Glutamatergic neuron (in vitro differentiated cells): ENCODE measurements around the gene SYTL2. TPM values are rescaled to one million over a fixed set of nuclear protein-coding genes. Genes with fewer than 3 reads are reported as not detected.

Source experiments
- DNase-seq: peaks from one replicate; pipeline ENCODE4 v3.0.0; 2022
- H3K27ac Mint-ChIP-seq: one replicate; pipeline ENCODE4 v1.8.0; 2020; ENCODE audit warnings: mild to moderate bottlenecking, mixed read lengths, inconsistent platforms; ENCODE audit not compliant: unreplicated experiment
- H3K27me3 Mint-ChIP-seq: one replicate; pipeline ENCODE4 v1.8.0; 2020; ENCODE audit warnings: mild to moderate bottlenecking, moderate library complexity, mixed read lengths, inconsistent platforms; ENCODE audit not compliant: unreplicated experiment
- H3K36me3 Mint-ChIP-seq: one replicate; pipeline ENCODE4 v1.8.0; 2020; ENCODE audit warnings: mild to moderate bottlenecking, mixed read lengths, inconsistent platforms; ENCODE audit not compliant: unreplicated experiment
- H3K4me1 Mint-ChIP-seq: one replicate; pipeline ENCODE4 v1.8.0; 2020; ENCODE audit warnings: mild to moderate bottlenecking, low read depth, mixed read lengths, inconsistent platforms; ENCODE audit not compliant: unreplicated experiment
- H3K4me3 Mint-ChIP-seq: one replicate; pipeline ENCODE4 v1.8.0; 2020; ENCODE audit warnings: mild to moderate bottlenecking, mixed read lengths, inconsistent platforms; ENCODE audit not compliant: unreplicated experiment
- H3K9me3 Mint-ChIP-seq: one replicate; pipeline ENCODE4 v1.8.0; 2020; ENCODE audit warnings: mild to moderate bottlenecking, moderate library complexity, mixed read lengths, inconsistent platforms; ENCODE audit not compliant: unreplicated experiment
- total RNA-seq: library from RNA; stranded (reverse); fragmentation: NEBNext Ultra II Directional; extraction: Animal tissue kit (Norgen Biotek cat#: 25700); gene quantifications from one replicate; pipeline ENCODE4 v1.2.1, GENCODE V29; 2021; ENCODE audit not compliant: unreplicated experiment
- TF ChIP-seq, protein P1 (sequence below): fragments of 200-600 bp; sonication (generic); IDR thresholded peaks from one replicate; pipeline ENCODE4 v1.5.0; 2021; ENCODE audit not compliant: partially characterized antibody, unreplicated experiment

Gene SYTL2
- total RNA-seq, 1 donor from 2014 or later: 4.0 TPM

DNA sequence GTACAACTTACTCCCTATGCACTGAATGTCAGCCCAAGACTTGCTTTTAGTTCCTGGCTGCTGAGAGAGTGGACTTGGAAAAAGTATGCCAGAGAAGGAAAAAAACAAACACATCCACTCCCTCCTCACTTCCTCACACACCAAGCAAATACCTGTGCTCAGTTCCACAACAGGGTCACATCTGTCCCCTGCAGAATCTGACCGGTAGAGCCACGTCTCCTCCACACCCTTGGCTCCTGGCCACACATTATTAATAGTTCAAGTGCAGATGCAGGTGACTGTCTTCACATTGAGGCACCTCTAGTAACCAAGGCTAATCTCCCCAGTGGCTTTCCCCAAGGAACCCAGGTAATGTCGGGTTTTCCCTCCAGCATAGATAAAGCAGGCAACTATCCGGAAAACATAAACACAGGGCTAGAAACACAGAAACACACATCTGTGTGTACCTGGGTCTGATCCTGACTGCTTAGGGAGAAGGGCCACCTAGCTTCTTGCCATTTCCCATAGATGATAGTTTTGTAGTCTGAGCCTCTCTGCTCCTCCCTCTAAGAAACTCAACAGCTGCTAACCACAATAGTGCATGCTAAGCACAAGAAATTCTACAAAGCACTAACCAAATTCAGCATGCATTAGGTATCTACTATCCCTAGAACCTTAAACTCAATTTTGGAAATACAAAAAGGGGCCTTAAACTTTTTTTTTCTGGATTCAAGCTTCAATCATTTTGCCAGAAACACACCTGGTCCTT lies 10.2 kb downstream of the SYTL2 start:
- TF ChIP-seq, protein P1, sequence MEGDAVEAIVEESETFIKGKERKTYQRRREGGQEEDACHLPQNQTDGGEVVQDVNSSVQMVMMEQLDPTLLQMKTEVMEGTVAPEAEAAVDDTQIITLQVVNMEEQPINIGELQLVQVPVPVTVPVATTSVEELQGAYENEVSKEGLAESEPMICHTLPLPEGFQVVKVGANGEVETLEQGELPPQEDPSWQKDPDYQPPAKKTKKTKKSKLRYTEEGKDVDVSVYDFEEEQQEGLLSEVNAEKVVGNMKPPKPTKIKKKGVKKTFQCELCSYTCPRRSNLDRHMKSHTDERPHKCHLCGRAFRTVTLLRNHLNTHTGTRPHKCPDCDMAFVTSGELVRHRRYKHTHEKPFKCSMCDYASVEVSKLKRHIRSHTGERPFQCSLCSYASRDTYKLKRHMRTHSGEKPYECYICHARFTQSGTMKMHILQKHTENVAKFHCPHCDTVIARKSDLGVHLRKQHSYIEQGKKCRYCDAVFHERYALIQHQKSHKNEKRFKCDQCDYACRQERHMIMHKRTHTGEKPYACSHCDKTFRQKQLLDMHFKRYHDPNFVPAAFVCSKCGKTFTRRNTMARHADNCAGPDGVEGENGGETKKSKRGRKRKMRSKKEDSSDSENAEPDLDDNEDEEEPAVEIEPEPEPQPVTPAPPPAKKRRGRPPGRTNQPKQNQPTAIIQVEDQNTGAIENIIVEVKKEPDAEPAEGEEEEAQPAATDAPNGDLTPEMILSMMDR: no peak
- Mint-ChIP-seq H3K27me3 (peaks cover 2% of the 10 kb centered on the region), H3K27ac (no peak overlapping the region), H3K36me3 (no peaks in the 10 kb centered on the region), H3K9me3 (no peaks in the 10 kb centered on the region), H3K4me1 (no peaks in the 10 kb centered on the region), H3K4me3 (no peak overlapping the region)
- DNase-seq: no peak

- no peak for DNase-seq
- H3K4me3 Mint-ChIP-seq: no peak overlapping the region
- H3K27ac Mint-ChIP-seq: no peak overlapping the region
- peaks cover 2% of the 10 kb centered on the region for H3K27me3 Mint-ChIP-seq
- H3K9me3 Mint-ChIP-seq: peaks cover 1% of the 10 kb centered on the region
- no peaks in the 10 kb centered on the region for H3K36me3 Mint-ChIP-seq
- TF ChIP-seq, protein P1: no peak
- H3K4me1 Mint-ChIP-seq: no peaks in the 10 kb centered on the region
Observed at GRCh38 chr11:85799142-85799541, 11.8 kb downstream of the SYTL2 start.

DNA sequence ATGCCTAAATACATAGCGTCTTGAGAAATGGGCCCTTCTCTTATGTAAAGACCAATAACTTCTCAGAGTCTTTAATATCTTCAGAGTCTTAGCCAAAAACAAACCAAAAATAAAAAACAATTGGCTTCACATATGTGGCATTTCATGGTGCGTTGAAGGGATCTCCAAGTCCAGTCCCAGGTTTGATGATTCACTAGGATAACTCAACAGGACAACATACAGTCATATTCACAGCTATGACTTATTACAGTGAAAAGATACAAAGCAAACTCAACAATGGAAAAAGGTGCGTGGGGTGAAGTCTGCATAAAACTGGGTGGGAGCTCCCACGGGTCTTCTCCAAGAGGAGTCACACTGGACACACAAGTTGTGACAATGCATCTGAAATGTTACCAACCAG lies 12.6 kb downstream of the SYTL2 start:
- DNase-seq: no peak
- Mint-ChIP-seq H3K4me3 (no peak overlapping the region), H3K27me3 (peaks cover 2% of the 10 kb centered on the region), H3K36me3 (no peaks in the 10 kb centered on the region), H3K27ac (no peak overlapping the region), H3K4me1 (no peaks in the 10 kb centered on the region), H3K9me3 (peaks cover 1% of the 10 kb centered on the region)
- TF ChIP-seq, protein P1: no peak

DNA sequence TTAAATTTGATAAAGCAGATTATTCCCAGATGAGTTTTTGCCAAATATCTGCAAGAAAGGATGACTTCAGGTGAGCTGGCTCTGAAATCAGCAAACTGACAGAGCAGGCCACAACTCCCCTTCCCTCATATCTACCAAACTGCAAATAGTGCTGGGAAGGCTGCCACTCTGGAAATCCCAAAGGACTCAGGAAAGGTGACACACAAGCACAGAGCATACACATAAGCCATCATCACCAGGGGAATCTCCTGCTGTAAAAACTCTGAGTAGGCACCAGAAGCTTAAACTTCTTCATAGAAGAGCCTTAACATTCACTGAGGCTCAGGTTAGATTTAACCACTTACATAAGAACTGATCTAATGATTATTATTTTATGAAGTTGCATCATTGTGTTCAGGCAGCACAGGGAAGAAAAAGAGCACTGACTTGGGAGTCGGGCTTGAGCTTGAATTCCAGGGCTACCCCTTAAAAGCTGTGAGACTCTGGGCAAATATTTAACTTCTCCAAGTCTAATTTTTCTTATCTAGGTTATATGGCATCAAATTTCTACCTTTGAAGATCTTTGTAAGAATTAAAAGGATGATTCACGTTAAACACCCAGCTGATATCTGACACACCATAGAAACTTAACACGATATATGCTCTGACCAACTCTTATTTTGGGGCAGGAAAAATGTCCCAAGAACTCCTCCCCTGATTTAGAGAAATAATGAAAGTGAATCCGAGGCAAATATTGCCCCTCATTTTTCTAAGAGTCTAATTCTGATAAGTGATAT lies 15.0 kb downstream of the SYTL2 start:
- no peak overlapping the region for H3K4me3 Mint-ChIP-seq
- no peak overlapping the region for H3K27ac Mint-ChIP-seq
- H3K27me3 Mint-ChIP-seq: peaks cover 2% of the 10 kb centered on the region

More for the DNA sequence above, 15.0 kb downstream of the SYTL2 start:
- Mint-ChIP-seq H3K36me3 (no peaks in the 10 kb centered on the region), H3K4me1 (no peaks in the 10 kb centered on the region), H3K9me3 (peaks cover 1% of the 10 kb centered on the region)
- DNase-seq: no peak
- TF ChIP-seq, protein P1: no peak
